H1 (cell line): ENCODE measurements around the gene NOTCH2. TPM values are rescaled to one million over a fixed set of nuclear protein-coding genes. Genes with fewer than 3 reads are reported as not detected.

Source experiments
- BCL11A ChIP-seq, 2 experiments: IDR thresholded peaks; one replicate each; pipeline ENCODE4 v1.6.1; 2011; ENCODE audit warnings: low read depth in 2 of 2, low read length in 2 of 2, mild to moderate bottlenecking in 2 of 2
- CHD1 ChIP-seq: IDR thresholded peaks from 2 replicates; pipeline ENCODE4 v1.6.1; 2012; ENCODE audit warnings: low read depth, low read length, improper control_type of control experiment
- CREB1 ChIP-seq: IDR thresholded peaks from 2 replicates; pipeline ENCODE4 v1.6.1; 2012; ENCODE audit warnings: inconsistent platforms
- CTBP2 ChIP-seq: IDR thresholded peaks from 2 replicates; pipeline ENCODE4 v1.7.0; 2011; ENCODE audit warnings: borderline replicate concordance, mild to moderate bottlenecking, moderate library complexity, mixed read lengths, low read length; ENCODE audit not compliant: insufficient read depth, insufficient read length
- EGR1 ChIP-seq: IDR thresholded peaks from 2 replicates; pipeline ENCODE4 v1.6.1; 2011; ENCODE audit warnings: low read depth, low read length, borderline replicate concordance
- MAFK ChIP-seq: IDR thresholded peaks from 2 replicates; pipeline ENCODE4 v1.6.1; 2012; ENCODE audit warnings: low read depth, mild to moderate bottlenecking, improper control_type of control experiment, low read length
- SAP30 ChIP-seq: fragments of 300-600 bp; sonication (generic); IDR thresholded peaks from 2 replicates; pipeline ENCODE4 v1.7.1; 2012; ENCODE audit warnings: low read length, moderate library complexity, mild to moderate bottlenecking, inconsistent platforms; ENCODE audit not compliant: insufficient read depth, insufficient replicate concordance
- SP1 ChIP-seq: IDR thresholded peaks from 2 replicates; pipeline ENCODE4 v1.6.1; 2011; ENCODE audit warnings: low read depth, low read length
- SRF ChIP-seq: IDR thresholded peaks from 2 replicates; pipeline ENCODE4 v1.6.1; 2011; ENCODE audit warnings: mild to moderate bottlenecking, low read depth, low read length, moderate library complexity
- TBP ChIP-seq: IDR thresholded peaks from 2 replicates; pipeline ENCODE4 v1.6.1; 2011; ENCODE audit warnings: low read depth, low read length, improper control_type of control experiment
- ZNF274 ChIP-seq: IDR thresholded peaks from 2 replicates; pipeline ENCODE4 v1.7.0; 2012; ENCODE audit warnings: low read length, borderline replicate concordance; ENCODE audit errors: extremely low read depth
- polyA plus RNA-seq, 7 experiments: library from polyadenylated mRNA; depleted of rRNA in 3 of 7; stranded (reverse) in 5 of 7; unstranded in 2 of 7; fragments of >200 nt in 5 of 7; fragments of 200-250 nt in 2 of 7; gene quantifications; 1 replicate in 5 of 7; 2 replicates in 1 of 7; 4 replicates in 1 of 7; pipeline versions ENCODE4 v1.2.1 to v1.2.3, GENCODE V29; 2011 to 2013; ENCODE audit warnings: missing spikeins in 2 of 7, mixed read lengths in 2 of 7
- total RNA-seq: library from RNA; stranded (reverse); fragmentation: NEBNext Ultra II Directional; extraction: Animal tissue kit (Norgen Biotek cat#: 25700); gene quantifications from 2 replicates; pipeline ENCODE4 v1.2.1, GENCODE V29; 2021

Gene NOTCH2
- total and polyA plus RNA-seq, 2 of the 8 experiments (the other 6 are each of a cell fraction or from before 2014, with no cell fraction given) = 17.7 to 63.0 TPM

DNA sequence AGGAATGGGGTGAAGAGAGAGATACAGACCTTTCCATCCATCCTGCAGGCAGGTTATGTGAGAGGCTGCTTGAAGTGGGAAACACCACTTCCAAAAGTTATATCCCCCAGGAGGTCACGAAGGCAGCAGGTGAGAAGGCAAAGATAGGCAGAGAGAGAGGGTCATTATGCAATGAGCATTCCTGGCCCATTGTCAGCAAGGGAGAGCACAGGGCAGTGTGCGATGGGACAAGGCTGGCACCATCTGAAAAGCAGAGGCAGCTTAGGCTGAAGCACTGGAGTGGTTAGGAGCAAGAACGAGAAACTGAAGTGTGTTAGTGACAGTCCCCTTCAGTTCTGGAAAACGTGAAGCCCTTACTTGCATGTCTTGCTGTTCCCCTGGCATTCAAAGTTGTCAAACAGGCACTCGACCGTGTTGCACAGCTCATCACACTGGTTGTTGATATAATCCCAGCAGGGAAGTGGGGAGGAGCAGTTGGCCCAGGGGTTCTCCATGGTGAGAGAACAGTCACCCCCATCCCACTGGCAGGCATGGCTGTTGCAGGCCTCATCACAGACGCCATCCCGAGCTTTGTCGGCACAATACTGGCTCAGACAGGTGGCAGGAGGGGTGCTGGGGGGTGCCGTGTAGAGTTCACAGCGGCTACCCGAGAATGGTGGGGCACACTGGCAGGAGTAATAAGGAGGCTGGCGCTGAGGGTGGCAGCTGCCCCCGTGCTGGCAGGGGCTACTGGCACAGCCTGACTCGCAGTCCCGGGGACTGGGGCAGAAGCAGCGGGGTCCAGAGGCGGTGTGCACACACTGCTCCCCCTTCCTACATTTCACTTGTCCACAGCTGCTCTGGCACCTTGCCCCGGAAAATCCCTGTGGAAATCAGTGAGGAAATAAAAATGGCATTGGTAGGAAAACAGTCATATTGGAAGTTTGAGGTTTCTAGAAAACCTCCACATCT, 144.2 kb downstream of the NOTCH2 start (continued):
- TF ChIP-seq MAFK (no peak), BCL11A (IDR thresholded peaks at IDR 0.05; ENCODE audit: low read depth in 2 of 2, low read length in 2 of 2) (no peak), CREB1 (no peak), CHD1 (no peak), ZNF274 (no peak), SAP30 (no peak), TBP (no peak), SRF (no peak), CTBP2 (no peak), SP1 (no peak), EGR1 (no peak)
